GM19468 (cell line): Measurements from ENCODE around the gene CEBPG.

Experiments
- ATAC-seq: cut with Tn5 transposase; IDR thresholded peaks from one replicate; pipeline ENCODE4 v1.9.1; 2021; ENCODE audit warnings: mild to moderate bottlenecking, moderate library complexity, moderate number of reproducible peaks; ENCODE audit not compliant: unreplicated experiment; ENCODE audit errors: extremely low read depth

CEBPG gene

GRCh38 chr19:33402421-33403220 lies 29.1 kb downstream of the CEBPG start:
- ATAC-seq, result no peak

GRCh38 chr19:33403221-33403972 lies 29.9 kb downstream of the CEBPG start:
- ATAC-seq, result no peak

DNA sequence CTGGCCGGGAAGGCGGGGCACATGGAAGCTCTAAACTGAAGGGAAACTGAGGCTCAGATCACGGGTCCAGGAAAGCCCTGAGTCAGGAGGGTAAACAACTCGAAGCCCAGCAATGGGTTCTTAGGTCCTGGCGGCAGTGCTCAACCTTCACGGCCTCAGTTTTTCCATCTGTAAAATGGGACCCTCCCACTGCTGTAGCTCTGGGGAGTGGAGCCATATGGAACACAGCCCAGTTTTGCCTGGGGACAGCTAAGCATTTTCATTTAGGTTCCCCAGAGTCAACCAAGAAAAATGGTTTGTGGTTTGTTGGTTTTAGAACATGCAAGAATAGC lies 30.4 kb downstream of the CEBPG start:
- no peak for ATAC-seq

DNA sequence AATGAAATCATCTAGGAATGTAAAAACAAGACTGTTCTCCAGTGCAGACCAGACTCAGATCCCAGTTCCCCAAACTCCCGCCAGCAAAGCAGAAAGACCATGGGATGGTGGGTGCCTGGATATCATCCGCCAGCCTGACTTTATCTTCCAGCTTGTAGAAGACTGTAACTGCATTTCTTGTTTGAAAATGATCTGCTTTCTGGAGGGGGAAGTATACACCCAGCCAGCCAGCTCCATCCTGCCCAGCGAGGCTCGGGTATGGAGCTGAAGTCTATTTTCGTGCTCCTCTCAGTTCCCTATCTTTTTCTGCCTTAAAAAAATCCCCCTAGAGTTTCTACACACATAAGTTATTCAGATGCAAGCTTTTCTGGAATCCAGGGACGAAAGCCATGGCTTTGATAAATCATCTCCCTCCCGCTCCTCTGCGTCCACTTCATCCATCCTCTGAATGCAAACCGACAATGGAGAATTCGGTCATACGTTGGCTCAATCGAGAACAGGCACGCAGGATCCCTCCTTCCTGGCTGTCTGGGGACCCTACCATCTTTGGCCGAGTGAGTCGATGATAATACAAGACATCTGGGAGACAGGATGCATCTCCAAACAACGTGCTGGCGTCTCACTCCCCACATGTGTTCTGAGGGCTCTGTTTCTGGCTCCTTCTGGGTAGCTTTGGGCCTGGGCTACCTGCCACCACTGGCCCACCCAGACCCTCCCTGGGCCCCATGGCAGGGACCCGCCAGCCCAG lies 31.2 kb downstream of the CEBPG start:
- no peak for ATAC-seq

GRCh38 chr19:33405254-33405552 lies 31.7 kb downstream of the CEBPG start:
- ATAC-seq, result no peak

DNA sequence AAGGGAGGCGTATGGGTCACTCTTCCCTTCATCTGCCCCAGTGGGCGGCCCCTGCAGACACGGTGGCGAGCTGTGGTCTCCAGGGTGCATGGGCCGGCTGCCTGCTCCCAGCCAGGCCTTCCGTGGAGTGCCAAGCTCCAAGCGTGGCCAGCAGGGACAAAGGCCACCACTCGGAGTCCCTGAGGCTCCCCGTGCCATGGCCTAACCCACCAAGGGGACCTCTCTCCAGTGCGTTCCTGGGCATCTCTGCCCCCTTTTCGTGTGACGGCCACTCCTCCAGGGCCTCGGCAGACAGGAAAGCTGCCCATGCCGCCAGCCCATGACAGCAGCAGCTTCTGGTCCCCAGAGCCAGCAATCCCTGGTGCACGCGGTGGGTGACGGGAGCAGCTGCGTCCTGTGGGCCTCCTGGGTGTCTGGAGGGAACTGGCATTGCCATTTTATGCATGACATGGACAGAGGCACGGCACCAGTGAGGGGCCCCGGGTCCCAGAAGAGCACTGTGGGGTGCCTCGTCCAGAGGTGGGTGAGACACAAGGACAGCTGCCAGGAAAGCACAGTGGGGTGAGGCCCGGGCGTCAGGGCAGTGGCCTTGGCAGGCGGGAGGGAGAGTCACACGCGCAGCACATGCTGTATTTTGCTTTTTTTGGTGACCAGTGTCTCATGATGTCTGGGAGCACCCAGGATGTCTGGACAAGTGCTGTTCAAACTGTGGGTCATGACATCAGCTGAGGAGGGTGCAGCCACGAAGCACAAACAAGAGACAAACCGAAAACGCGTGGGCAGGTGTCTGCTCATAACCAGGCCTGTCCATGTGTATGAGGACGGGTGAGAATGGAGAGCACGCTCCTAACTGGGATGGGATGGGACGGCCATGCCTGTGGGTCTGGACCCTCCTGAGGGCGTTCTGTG lies 32.3 kb downstream of the CEBPG start:
- ATAC-seq, result no peak

- no peak for ATAC-seq
These were observed 33.1 kb downstream of the CEBPG start for GRCh38 chr19:33406521-33407139.

- ATAC-seq, result no peak
These were observed 33.6 kb downstream of the CEBPG start for GRCh38 chr19:33407140-33407551.

DNA sequence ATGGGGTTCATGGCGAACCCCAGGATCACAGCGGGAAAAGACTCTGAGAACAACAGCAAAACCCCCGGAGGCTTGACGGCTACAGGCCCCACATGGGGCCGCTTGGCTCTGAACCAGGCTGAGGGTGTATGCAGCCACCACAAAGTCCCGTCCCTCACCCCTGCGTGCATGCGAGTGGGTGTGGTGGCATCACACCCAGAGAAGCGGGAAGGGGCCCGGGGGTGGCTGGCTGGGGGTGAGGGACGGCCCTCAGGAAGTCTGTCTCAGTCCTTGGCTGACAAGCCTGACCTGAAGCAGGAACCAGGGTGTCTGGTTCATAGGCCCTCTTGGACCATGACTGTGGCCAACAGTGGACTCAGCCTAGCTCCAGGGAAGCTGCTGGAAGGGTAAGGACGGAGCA lies 34.2 kb downstream of the CEBPG start:
- no peak for ATAC-seq

DNA sequence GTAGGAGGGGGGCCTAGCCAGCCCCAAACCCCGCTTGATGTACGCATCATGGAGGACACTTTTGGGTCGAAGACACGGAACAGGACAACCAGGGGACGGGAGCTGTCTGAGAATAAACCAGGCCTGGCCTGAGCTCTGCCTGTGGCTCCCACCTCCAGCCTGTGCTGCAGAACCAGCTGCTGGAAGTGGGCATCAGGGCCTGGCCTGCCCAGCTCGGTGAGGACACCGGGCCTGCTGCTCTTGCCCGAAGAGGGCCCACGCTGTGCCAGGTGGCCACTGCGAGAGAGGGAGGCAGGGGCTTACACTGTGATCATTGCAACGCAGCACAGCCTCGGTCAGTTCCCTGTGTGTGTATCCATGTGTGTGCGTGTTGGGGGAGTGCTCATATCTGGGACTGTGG lies 34.6 kb downstream of the CEBPG start:
- ATAC-seq, result no peak

DNA sequence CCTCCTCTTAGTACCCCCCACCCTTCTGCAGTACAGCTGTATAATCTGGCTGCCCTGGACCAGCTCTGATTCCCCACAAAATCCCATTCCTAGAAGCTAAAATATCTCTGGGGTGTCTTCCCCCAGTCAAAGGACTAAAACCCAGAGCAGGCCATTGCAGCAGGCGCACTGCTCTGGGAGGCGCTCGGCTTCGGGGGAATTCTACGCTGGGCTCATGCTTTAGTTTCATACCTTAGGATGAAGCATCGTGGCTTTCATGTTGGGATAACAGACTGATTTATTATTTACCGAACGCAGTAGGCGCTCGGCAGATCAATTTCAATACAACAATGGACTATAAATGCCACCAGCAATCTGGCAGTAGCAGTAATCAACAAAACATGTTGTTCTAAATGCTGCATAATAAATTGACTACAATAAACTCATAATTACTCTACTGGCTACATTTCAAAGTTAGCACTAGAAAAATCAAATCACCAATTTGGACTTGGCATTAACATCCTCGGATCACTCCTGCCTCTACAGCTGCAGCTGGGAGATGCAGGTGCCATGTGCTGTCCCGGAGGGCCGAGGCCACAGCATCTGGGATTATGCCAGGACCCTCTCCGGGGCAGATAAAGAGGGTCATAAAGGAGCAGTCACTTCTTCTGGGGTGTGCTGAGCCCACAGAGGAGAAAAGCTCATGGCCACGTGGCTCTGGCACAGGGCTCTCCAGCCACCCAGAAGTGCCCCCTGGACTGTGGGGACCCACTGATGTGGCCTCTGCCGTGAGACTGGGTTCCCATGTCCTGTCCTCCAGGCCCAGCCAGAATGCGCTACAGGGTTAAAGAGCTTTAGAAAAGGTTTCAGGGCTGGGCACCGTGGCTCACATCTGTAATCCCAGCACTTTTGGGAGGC lies 35.3 kb downstream of the CEBPG start:
- no peak for ATAC-seq

- ATAC-seq, result no peak
These were observed 36.6 kb downstream of the CEBPG start for GRCh38 chr19:33409906-33410685.

DNA sequence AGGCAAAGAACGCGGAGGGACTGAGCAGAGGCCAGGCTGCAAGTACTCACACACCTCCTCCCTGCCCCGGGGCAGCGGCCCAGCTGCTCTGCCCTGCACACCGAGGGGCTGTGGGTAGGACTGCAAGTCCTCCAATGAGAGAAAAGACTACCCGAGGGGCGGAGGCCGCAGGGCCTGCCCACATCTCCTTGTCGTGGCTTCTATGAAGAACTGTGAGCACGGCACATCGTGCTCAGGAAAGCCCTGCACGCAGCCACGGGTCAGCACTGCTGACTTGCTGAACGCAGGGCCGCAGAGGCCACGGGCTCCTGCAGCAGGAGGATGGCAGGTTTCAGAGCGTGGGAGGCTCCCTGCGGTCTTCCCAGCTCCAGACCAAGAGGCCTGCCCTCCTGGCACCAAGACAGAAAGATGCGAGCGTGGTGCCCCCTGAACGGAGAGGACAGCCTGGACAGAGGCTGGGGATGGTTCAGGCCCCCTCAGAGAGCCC lies 37.4 kb downstream of the CEBPG start:
- no peak for ATAC-seq

DNA sequence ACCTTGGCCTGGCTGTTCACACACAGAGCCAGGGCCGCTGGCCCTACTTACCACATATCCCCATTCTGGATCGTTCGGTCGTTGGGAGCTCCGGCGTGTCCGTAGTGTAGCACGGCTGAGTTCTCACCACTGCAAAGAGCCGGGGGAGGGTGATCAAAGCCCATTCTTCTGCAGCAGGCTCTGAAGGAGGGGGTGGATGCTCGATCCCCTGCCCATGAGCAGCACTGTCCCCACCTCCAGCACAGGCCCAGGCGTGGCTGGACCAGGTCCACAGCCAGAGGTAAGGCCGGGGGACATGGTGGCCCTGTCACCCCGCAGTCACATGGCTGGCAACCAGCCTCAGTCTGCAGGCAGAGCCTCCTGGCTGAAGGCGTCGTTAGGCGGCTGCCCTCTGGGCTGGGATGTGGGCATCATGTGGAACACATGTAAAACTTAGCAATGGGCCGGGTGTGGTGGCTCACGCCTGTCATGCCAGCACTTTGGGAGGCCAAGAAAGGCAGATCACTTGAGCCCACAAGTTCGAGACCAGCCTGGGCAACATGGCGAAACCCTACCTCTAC lies 38.2 kb downstream of the CEBPG start:
- ATAC-seq, result no peak

DNA sequence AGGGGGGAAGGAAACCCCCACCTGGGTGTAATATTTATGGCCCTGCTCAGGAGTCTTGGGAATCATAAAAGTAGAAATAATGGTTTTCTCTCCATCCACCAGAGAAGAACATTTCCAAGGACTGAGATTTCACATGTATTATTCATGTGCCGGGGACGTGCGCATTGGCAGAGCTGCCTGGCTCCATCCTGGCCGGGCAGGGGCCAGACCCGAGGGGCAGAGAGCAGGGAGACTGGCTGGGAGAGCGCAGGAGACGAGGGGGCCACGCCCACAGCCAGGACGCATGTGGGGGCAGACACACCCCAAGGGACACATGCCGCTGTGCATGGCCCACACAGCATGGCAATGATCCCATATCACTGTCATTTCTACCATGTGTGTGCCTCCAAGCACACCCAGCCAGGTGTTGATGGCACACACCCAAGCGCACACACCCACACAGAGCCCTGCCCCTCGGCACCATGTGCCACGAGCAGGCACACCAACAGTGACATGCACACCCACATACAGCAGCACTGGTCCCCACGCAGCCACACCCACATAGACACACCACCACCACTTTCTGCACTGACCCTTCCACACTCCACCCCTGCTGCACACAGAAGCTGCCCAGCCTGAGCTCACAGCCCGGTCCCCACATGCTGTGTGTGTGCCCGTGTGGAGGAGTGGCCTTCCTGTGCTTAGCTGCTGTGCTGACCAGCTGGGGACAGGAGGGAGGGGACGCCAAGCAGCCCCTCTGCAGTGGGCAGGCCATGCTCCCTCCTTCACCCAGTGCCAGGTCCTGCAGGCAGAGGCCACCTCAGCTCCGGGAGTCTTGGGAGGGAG lies 39.3 kb downstream of the CEBPG start:
- no peak for ATAC-seq

DNA sequence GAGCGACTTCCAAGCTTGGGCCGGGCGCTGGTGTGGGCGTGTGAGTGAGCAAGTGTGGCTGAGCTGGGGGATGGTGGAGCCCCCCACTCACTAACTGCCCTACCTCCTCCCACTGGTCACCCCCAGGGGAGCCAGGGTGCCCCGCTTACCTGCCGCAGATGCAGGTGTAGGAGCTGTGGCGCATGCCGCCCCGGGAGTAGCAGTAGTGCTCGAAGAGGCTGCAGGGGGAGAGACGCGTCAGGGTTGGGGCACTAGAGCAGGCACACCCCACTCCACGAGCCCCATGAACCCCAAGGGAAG lies 39.9 kb downstream of the CEBPG start:
- no peak for ATAC-seq
